ENCODE data around the gene CYTH1. TPM values are rescaled to one million over a fixed set of nuclear protein-coding genes. Genes with fewer than 3 reads are reported as not detected.

CYTH1 gene
- total RNA-seq, 1 donor from 2014 or later = 28.9 TPM

DNA sequence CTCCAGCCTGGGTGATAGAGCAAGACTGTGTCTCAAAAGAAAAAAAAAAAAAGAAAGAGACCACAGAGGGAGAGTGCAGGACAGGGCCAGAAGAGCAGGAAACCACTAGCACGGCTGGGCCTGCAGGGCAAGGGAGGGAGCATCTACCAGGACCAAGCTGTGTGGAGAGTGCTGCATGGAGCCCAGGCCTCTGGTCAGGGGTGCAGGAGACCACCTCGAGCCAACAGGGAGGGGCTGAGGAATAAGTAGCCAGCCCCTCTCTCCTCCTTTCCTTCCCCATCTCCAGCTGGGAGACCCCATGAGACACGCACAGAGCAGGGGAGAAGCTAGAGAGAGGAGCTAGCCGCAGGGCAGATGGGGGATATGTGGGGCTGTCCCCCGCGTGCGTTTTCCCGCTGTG, 137.8 kb downstream of the CYTH1 start:
- H3K4me3 ChIP-seq = no peak overlapping the region
- DNase-seq = no peak
- TF ChIP-seq, protein P1, sequence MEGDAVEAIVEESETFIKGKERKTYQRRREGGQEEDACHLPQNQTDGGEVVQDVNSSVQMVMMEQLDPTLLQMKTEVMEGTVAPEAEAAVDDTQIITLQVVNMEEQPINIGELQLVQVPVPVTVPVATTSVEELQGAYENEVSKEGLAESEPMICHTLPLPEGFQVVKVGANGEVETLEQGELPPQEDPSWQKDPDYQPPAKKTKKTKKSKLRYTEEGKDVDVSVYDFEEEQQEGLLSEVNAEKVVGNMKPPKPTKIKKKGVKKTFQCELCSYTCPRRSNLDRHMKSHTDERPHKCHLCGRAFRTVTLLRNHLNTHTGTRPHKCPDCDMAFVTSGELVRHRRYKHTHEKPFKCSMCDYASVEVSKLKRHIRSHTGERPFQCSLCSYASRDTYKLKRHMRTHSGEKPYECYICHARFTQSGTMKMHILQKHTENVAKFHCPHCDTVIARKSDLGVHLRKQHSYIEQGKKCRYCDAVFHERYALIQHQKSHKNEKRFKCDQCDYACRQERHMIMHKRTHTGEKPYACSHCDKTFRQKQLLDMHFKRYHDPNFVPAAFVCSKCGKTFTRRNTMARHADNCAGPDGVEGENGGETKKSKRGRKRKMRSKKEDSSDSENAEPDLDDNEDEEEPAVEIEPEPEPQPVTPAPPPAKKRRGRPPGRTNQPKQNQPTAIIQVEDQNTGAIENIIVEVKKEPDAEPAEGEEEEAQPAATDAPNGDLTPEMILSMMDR (IDR thresholded peaks at IDR 0.05; ENCODE audit: borderline replicate concordance) = no peak
- H3K27me3 ChIP-seq (ENCODE audit: low read depth) = peaks cover 13% of the 10 kb centered on the region
- intact Hi-C loops (cut with micrococcal nuclease) = no loop called here
- peaks cover 11% of the 10 kb centered on the region for H3K9me3 ChIP-seq (replicated peaks)
- peaks cover 16% of the 10 kb centered on the region for H3K4me1 ChIP-seq
- no peaks in the 10 kb centered on the region for H3K36me3 ChIP-seq
- no peak overlapping the region for H3K27ac ChIP-seq (replicated peaks)

DNA sequence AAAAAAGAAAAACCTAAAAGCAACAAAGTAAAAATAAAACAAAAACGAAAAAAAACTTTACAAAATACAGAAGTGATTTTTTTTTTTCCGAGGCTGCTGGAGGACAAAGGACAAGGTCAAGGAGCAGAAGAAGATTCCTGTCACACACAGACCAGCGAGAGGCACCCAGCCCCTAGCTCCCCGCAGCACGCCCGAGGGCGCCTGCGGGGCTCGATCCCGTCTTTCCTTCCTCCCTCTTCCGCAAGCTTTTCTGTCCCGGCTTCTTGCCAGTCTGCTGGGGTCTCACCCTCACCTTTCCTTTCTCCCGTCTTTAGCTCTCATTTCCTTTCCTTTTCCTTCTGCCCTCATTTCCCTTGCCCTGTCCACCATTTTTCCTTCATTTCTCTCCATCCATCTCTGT, 138.7 kb downstream of the CYTH1 start:
- H3K36me3 ChIP-seq = no peaks in the 10 kb centered on the region
- TF ChIP-seq, protein P1 (IDR thresholded peaks at IDR 0.05; ENCODE audit: borderline replicate concordance) = no peak
- peaks cover 2% of the 10 kb centered on the region for H3K9me3 ChIP-seq (replicated peaks)
- peaks cover 16% of the 10 kb centered on the region for H3K4me1 ChIP-seq
- H3K4me3 ChIP-seq = no peak overlapping the region
- no peak overlapping the region for H3K27ac ChIP-seq (replicated peaks)
- intact Hi-C loops (cut with micrococcal nuclease) = no loop called here
- DNase-seq = no peak
- peaks cover 9% of the 10 kb centered on the region for H3K27me3 ChIP-seq (ENCODE audit: low read depth)

- TF ChIP-seq, protein P1 (IDR thresholded peaks at IDR 0.05; ENCODE audit: borderline replicate concordance) = no peak
- Histone ChIP-seq H3K4me1 (peaks cover 16% of the 10 kb centered on the region), H3K4me3 (no peak overlapping the region), H3K27ac (replicated peaks) (no peak overlapping the region), H3K9me3 (replicated peaks) (no peaks in the 10 kb centered on the region), H3K27me3 (ENCODE audit: low read depth) (peaks cover 9% of the 10 kb centered on the region), H3K36me3 (no peaks in the 10 kb centered on the region)
- intact Hi-C loops (cut with micrococcal nuclease) = no loop called here
- DNase-seq = no peak
Observed at GRCh38 chr17:78642707-78643106, 139.4 kb downstream of the CYTH1 start.

GRCh38 chr17:78641666-78642065, 140.4 kb downstream of the CYTH1 start:
- intact Hi-C loops (cut with micrococcal nuclease) = no loop called here
- H3K36me3 ChIP-seq = no peaks in the 10 kb centered on the region
- DNase-seq = no peak
- TF ChIP-seq, protein P1 (IDR thresholded peaks at IDR 0.05; ENCODE audit: borderline replicate concordance) = no peak
- H3K27me3 ChIP-seq (ENCODE audit: low read depth) = peaks cover 9% of the 10 kb centered on the region
- H3K4me1 ChIP-seq = peaks cover 15% of the 10 kb centered on the region
- no peak overlapping the region for H3K4me3 ChIP-seq
- H3K9me3 ChIP-seq (replicated peaks) = no peaks in the 10 kb centered on the region
- H3K27ac ChIP-seq (replicated peaks) = no peak overlapping the region

GRCh38 chr17:78641243-78641642, 140.8 kb downstream of the CYTH1 start:
- TF ChIP-seq, protein P1 (IDR thresholded peaks at IDR 0.05; ENCODE audit: borderline replicate concordance) = no peak
- intact Hi-C loops (cut with micrococcal nuclease) = no loop called here
- Histone ChIP-seq H3K36me3 (no peaks in the 10 kb centered on the region), H3K27me3 (ENCODE audit: low read depth) (peaks cover 8% of the 10 kb centered on the region), H3K27ac (replicated peaks) (no peak overlapping the region), H3K4me3 (no peak overlapping the region), H3K9me3 (replicated peaks) (no peaks in the 10 kb centered on the region), H3K4me1 (peaks cover 10% of the 10 kb centered on the region)
- no peak for DNase-seq

DNA sequence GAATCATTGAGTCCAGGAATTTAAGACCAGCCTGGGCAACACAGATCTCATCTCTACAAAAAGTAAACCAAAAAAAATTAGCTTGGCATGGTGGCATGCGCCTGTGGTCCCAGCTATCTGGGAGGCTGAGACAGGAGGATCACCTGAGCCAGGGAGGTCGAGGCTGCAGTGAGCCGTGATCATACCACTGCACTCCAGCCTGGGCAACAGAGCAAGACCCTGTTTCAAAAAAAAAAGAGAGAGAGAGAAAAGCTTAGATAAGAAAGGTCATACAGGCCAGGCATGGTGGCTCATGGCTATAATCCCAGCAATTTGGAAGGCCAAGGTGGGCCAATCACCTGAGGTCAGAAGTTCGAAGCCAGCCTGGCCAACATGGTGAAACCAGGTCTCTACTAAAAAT, 141.4 kb downstream of the CYTH1 start:
- TF ChIP-seq, protein P1 (IDR thresholded peaks at IDR 0.05; ENCODE audit: borderline replicate concordance) = no peak
- no peak for DNase-seq
- intact Hi-C loops (cut with micrococcal nuclease) = no loop called here
- Histone ChIP-seq H3K27me3 (ENCODE audit: low read depth) (peaks cover 2% of the 10 kb centered on the region), H3K9me3 (replicated peaks) (no peaks in the 10 kb centered on the region), H3K36me3 (no peaks in the 10 kb centered on the region), H3K4me3 (no peak overlapping the region), H3K27ac (replicated peaks) (no peak overlapping the region), H3K4me1 (peaks cover 5% of the 10 kb centered on the region)

Measured in left ventricle myocardium inferior (tissue), 1 donor.